GM21447 (cell line): ENCODE data around the gene TNN.
A peak's percentile ranks its signal among the peaks of the same experiment; 100 is the strongest.

Experiments
- ATAC-seq: cut with Tn5 transposase; IDR thresholded peaks from one replicate; pipeline ENCODE4 v1.9.1; 2021; ENCODE audit not compliant: unreplicated experiment

TNN gene

GRCh38 chr1:175172503-175172902 lies 104.9 kb downstream of the TNN start:
- ATAC-seq: no peak

GRCh38 chr1:175173531-175173930 lies 105.9 kb downstream of the TNN start:
- ATAC-seq: no peak

- ATAC-seq: peak; percentile 81
These were observed 106.9 kb downstream of the TNN start for GRCh38 chr1:175174309-175175102.

- ATAC-seq: no peak
These were observed 108.6 kb downstream of the TNN start for GRCh38 chr1:175176246-175176645.

- ATAC-seq: no peak
These were observed 110.4 kb downstream of the TNN start for GRCh38 chr1:175178056-175178455.

- no peak for ATAC-seq
These were observed 110.8 kb downstream of the TNN start for GRCh38 chr1:175178456-175178855.

GRCh38 chr1:175179837-175180590 lies 112.4 kb downstream of the TNN start:
- no peak for ATAC-seq

- no peak for ATAC-seq
These were observed 114.6 kb downstream of the TNN start for GRCh38 chr1:175182201-175182746.

GRCh38 chr1:175183586-175183985 lies 116.0 kb downstream of the TNN start:
- no peak for ATAC-seq

GRCh38 chr1:175185903-175186302 lies 118.3 kb downstream of the TNN start:
- no peak for ATAC-seq

GRCh38 chr1:175186433-175187160 lies 119.0 kb downstream of the TNN start:
- no peak for ATAC-seq

GRCh38 chr1:175188936-175189335 lies 121.3 kb downstream of the TNN start:
- peak; percentile 61 for ATAC-seq

- peak; percentile 38 for ATAC-seq
These were observed 124.0 kb downstream of the TNN start for GRCh38 chr1:175191659-175192058.

GRCh38 chr1:175192111-175192629 lies 124.5 kb downstream of the TNN start:
- peak; percentile 20 for ATAC-seq

- ATAC-seq: peak; percentile 44
These were observed 125.2 kb downstream of the TNN start, which contains the start of gene KIAA0040 for GRCh38 chr1:175192630-175193526. Gene KIAA0040 (minus strand): TSS chr1:175192776. CDS start chr1:175161013, 31,763 bp downstream.

GRCh38 chr1:175193527-175193910 lies 125.9 kb downstream of the TNN start:
- no peak for ATAC-seq

- no peak for ATAC-seq
These were observed 127.6 kb downstream of the TNN start for GRCh38 chr1:175195281-175195680.

GRCh38 chr1:175195798-175196197 lies 128.2 kb downstream of the TNN start:
- ATAC-seq: no peak

GRCh38 chr1:175197531-175197930 lies 129.9 kb downstream of the TNN start:
- no peak for ATAC-seq
